ENCODE results near the gene TRIM24. TPM values are rescaled to one million over a fixed set of nuclear protein-coding genes. Genes with fewer than 3 reads are reported as not detected.
"Not testable (repeated sequence)": the region's sequence is repeated elsewhere in the genome, so short reads cannot be mapped to it uniquely, and the experiment has no call there.

Gene TRIM24
- total RNA-seq, 1 experiment from 2014 or later, result 25.9 TPM

DNA sequence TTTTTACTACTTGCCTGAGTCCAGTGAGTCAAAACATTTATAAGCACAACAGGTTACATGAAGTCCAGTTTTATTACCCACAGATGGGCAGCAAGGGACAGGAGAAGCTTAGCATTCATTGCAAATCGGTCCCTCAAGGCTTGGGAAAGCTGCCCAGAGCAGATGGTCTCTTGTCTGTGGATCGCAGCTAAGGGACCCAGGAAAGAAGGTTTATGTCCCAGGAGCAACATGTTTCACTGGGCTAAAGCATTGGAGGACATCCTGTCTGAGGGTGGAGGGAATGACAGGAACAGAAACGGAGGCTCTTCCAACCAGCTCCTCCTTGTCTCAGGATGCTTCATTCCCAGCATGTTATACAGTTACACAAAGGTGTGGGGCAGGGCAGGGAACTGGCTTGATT is 39.3 kb downstream of the TRIM24 start:
- TF ChIP-seq EZH2 (IDR thresholded peaks at IDR 0.05; ENCODE audit: borderline replicate concordance, low read depth, low read length, poor library complexity, severe bottlenecking), result no peak
- TF ChIP-seq, protein P1, sequence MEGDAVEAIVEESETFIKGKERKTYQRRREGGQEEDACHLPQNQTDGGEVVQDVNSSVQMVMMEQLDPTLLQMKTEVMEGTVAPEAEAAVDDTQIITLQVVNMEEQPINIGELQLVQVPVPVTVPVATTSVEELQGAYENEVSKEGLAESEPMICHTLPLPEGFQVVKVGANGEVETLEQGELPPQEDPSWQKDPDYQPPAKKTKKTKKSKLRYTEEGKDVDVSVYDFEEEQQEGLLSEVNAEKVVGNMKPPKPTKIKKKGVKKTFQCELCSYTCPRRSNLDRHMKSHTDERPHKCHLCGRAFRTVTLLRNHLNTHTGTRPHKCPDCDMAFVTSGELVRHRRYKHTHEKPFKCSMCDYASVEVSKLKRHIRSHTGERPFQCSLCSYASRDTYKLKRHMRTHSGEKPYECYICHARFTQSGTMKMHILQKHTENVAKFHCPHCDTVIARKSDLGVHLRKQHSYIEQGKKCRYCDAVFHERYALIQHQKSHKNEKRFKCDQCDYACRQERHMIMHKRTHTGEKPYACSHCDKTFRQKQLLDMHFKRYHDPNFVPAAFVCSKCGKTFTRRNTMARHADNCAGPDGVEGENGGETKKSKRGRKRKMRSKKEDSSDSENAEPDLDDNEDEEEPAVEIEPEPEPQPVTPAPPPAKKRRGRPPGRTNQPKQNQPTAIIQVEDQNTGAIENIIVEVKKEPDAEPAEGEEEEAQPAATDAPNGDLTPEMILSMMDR (conservative IDR thresholded peaks at IDR 0.05; ENCODE audit: low read depth, low read length), result no peak
- no peaks in the 10 kb centered on the region for H3K36me3 ChIP-seq (ENCODE audit: insufficient read depth, low read length, poor library complexity, severe bottlenecking)
- peaks cover 10% of the 10 kb centered on the region for H3K4me1 ChIP-seq (ENCODE audit: insufficient read depth, low read length, poor library complexity, severe bottlenecking)
- no TSS peak for BruUV-seq (replicated peaks)
- H3K27ac ChIP-seq (ENCODE audit: low read depth, low read length, poor library complexity, severe bottlenecking), result no peak overlapping the region
- no peaks in the 10 kb centered on the region for H3K27me3 ChIP-seq (replicated peaks; ENCODE audit: insufficient read depth, low read depth, low read length, poor library complexity)
- intact Hi-C loops (cut with micrococcal nuclease; ENCODE audit: unreplicated experiment), result no loop called here
- no peak for DNase-seq (ENCODE audit: low spot score)
- ChIA-PET POLR2A (ENCODE audit: low non-redundant PET) (no interaction called here), CTCF (no interaction called here)
- H3K4me3 ChIP-seq (ENCODE audit: low read depth, low read length, poor library complexity, severe bottlenecking), result no peak overlapping the region
- no peaks in the 10 kb centered on the region for H3K9me3 ChIP-seq (ENCODE audit: low read depth, low read length, poor library complexity, severe bottlenecking)

DNA sequence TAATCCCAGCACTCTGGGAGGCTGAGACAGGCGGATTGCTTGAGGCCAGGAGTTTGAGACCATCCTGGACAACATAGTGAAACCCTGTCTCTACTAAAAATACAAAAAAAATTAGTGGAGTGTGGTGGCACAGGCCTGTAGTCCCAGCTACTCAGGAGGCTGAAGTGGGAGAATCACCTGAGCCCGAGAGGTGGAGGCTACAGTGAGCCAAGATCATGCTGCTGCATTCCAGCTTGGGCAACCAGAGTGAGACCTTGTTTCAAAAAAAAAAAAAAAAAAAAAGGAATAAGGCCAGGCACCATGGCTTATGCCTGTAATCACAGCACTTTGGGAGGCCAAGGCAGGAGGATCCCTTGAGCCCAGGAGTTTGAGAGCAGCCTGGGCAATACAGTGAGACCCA is 40.2 kb downstream of the TRIM24 start:
- H3K4me1 ChIP-seq (ENCODE audit: insufficient read depth, low read length, poor library complexity, severe bottlenecking); H3K27me3 ChIP-seq (replicated peaks; ENCODE audit: insufficient read depth, low read depth, low read length, poor library complexity); CTCF ChIA-PET; intact Hi-C loops (cut with micrococcal nuclease; ENCODE audit: unreplicated experiment); H3K36me3 ChIP-seq (ENCODE audit: insufficient read depth, low read length, poor library complexity, severe bottlenecking); H3K27ac ChIP-seq (ENCODE audit: low read depth, low read length, poor library complexity, severe bottlenecking); DNase-seq (ENCODE audit: low spot score); H3K4me3 ChIP-seq (ENCODE audit: low read depth, low read length, poor library complexity, severe bottlenecking); H3K9me3 ChIP-seq (ENCODE audit: low read depth, low read length, poor library complexity, severe bottlenecking); POLR2A ChIA-PET (ENCODE audit: low non-redundant PET); BruUV-seq (replicated peaks): not testable (repeated sequence)

DNA sequence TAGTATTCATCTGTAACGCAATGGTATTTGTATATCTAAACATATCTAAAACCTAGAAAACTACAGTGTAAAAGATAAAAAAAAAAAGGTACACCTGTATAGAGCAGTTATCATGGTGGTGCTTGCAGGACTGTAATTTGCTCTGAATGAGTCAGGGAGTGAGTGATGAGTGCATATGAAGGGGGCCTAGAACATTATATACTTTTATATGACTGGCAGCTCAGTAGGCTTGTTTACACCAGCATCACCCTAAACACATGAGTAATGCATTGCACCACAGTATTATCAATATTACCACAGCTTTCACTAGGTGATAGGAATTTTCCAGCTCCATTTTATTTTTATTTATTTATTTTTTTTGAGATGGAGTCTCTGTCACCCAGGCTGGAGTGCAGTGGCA is 40.8 kb downstream of the TRIM24 start:
- TF ChIP-seq, protein P1 (conservative IDR thresholded peaks at IDR 0.05; ENCODE audit: low read depth, low read length), result no peak
- TF ChIP-seq EZH2 (IDR thresholded peaks at IDR 0.05; ENCODE audit: borderline replicate concordance, low read depth, low read length, poor library complexity, severe bottlenecking), result no peak
- H3K36me3 ChIP-seq (ENCODE audit: insufficient read depth, low read length, poor library complexity, severe bottlenecking), result no peaks in the 10 kb centered on the region
- no peaks in the 10 kb centered on the region for H3K9me3 ChIP-seq (ENCODE audit: low read depth, low read length, poor library complexity, severe bottlenecking)
- no TSS peak for BruUV-seq (replicated peaks)
- peaks cover 10% of the 10 kb centered on the region for H3K4me1 ChIP-seq (ENCODE audit: insufficient read depth, low read length, poor library complexity, severe bottlenecking)
- H3K27me3 ChIP-seq (replicated peaks; ENCODE audit: insufficient read depth, low read depth, low read length, poor library complexity), result no peaks in the 10 kb centered on the region
- intact Hi-C loops (cut with micrococcal nuclease; ENCODE audit: unreplicated experiment), result no loop called here
- CTCF ChIA-PET, result no interaction called here
- no peak for DNase-seq (ENCODE audit: low spot score)
- POLR2A ChIA-PET (ENCODE audit: low non-redundant PET), result no interaction called here
- H3K27ac ChIP-seq (ENCODE audit: low read depth, low read length, poor library complexity, severe bottlenecking), result no peak overlapping the region
- H3K4me3 ChIP-seq (ENCODE audit: low read depth, low read length, poor library complexity, severe bottlenecking), result no peak overlapping the region

DNA sequence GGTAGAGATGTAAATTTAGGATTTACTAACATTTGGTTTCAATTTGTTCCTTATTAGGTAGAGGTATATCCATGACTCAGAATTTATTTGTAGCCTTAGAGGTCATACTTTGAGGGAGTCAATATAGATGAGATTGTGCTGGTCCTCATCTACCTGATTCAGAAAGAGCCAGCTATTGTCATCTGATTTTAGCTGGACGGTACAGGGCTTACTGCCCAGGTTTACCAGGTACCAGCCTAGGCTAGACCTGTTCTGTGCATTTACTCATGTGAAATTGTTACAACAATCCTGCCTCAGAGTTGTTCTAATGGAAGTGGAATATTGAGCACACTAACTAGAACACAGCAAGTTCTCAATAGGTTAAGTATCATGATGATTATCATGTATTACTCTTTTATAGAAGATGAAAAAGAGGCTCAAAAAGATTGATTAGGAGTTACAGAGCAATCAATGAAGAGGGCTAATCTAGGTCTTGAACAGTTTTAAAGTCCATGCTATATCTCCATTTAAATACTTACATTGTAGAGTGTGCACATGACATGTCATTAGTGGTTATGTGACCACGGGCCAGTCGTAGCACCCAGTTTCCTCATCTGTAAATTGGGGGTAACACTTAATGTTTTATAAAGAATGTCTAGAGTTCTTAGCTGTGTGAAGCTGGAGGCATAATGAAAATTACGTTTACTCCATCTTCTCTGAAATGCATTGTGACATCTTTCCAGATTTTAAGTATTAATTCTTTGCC is 42.1 kb downstream of the TRIM24 start:
- peaks cover 10% of the 10 kb centered on the region for H3K4me1 ChIP-seq (ENCODE audit: insufficient read depth, low read length, poor library complexity, severe bottlenecking)
- H3K4me3 ChIP-seq (ENCODE audit: low read depth, low read length, poor library complexity, severe bottlenecking), result no peak overlapping the region
- no peaks in the 10 kb centered on the region for H3K9me3 ChIP-seq (ENCODE audit: low read depth, low read length, poor library complexity, severe bottlenecking)
- no TSS peak for BruUV-seq (replicated peaks)
- DNase-seq (ENCODE audit: low spot score), result no peak
- TF ChIP-seq EZH2 (IDR thresholded peaks at IDR 0.05; ENCODE audit: borderline replicate concordance, low read depth, low read length, poor library complexity, severe bottlenecking), result no peak
- TF ChIP-seq, protein P1 (conservative IDR thresholded peaks at IDR 0.05; ENCODE audit: low read depth, low read length), result no peak
- no peaks in the 10 kb centered on the region for H3K27me3 ChIP-seq (replicated peaks; ENCODE audit: insufficient read depth, low read depth, low read length, poor library complexity)
- CTCF ChIA-PET, result no interaction called here
- POLR2A ChIA-PET (ENCODE audit: low non-redundant PET), result no interaction called here
- intact Hi-C loops (cut with micrococcal nuclease; ENCODE audit: unreplicated experiment), result no loop called here
- no peaks in the 10 kb centered on the region for H3K36me3 ChIP-seq (ENCODE audit: insufficient read depth, low read length, poor library complexity, severe bottlenecking)
- H3K27ac ChIP-seq (ENCODE audit: low read depth, low read length, poor library complexity, severe bottlenecking), result no peak overlapping the region

All from A673 (cell line).